Peyer's patch (tissue), 4 donors: ENCODE results near the gene EIPR1. TPM values are rescaled to one million over a fixed set of nuclear protein-coding genes. Genes with fewer than 3 reads are reported as not detected.

Experiments
- DNase-seq, 3 donors: peaks; one replicate each; pipeline ENCODE4 v3.0.0-alpha.2; 2017 to 2019
- H3K27ac ChIP-seq, 4 donors: fragments of 200-600 bp; sonication (generic); one replicate each; pipeline ENCODE4 v1.5.1; 2016 to 2019
- H3K27me3 ChIP-seq, 2 donors: fragments of 200-600 bp; sonication (generic); one replicate each; pipeline ENCODE4 v1.5.1; 2019
- H3K36me3 ChIP-seq, 3 donors: fragments of 200-600 bp; sonication (generic); one replicate each; pipeline ENCODE4 v1.5.1; 2016 to 2019
- H3K4me1 ChIP-seq, 4 donors: fragments of 200-600 bp; sonication (generic); one replicate each; pipeline ENCODE4 v1.5.1; 2016 to 2019
- H3K4me3 ChIP-seq, 4 donors: fragments of 200-600 bp; sonication (generic); 1 replicate in 3 of 4; 2 replicates in 1 of 4; pipeline ENCODE4 v1.5.1; 2016 to 2019; ENCODE audit warnings: mild to moderate bottlenecking in 1 of 4
- H3K9me3 ChIP-seq, 4 donors: fragments of 200-600 bp; sonication (generic); one replicate each; pipeline ENCODE4 v1.5.1; 2016 to 2019; ENCODE audit warnings: mild to moderate bottlenecking in 1 of 4
- POLR2A ChIP-seq, 2 donors: fragments of 450-650 bp; IDR thresholded peaks; one replicate each; pipeline ENCODE4 v1.5.1; 2017; ENCODE audit warnings: antibody characterized with exemption in 2 of 2, mild to moderate bottlenecking in 2 of 2, moderate library complexity in 2 of 2
- total RNA-seq, 4 donors: library from RNA; depleted of rRNA; stranded (reverse); fragments of >200 nt; gene quantifications; one replicate each; pipeline ENCODE4 v1.1.0, GENCODE V29; 2016
- TF ChIP-seq, protein P1 (sequence below), 6 experiments: fragments of 450-650 bp in 4 of 6; fragments of 200-600 bp in 2 of 6; sonication (generic) in 1 of 6; IDR thresholded peaks; one replicate each; pipeline ENCODE4 v1.5.1; 2017 to 2019; ENCODE audit warnings: antibody characterized with exemption in 6 of 6, mild to moderate bottlenecking in 3 of 6, moderate library complexity in 1 of 6

Gene EIPR1
- total RNA-seq, 4 donors from 2014 or later, result 23.4 to 94.1 (median 36.2) TPM

DNA sequence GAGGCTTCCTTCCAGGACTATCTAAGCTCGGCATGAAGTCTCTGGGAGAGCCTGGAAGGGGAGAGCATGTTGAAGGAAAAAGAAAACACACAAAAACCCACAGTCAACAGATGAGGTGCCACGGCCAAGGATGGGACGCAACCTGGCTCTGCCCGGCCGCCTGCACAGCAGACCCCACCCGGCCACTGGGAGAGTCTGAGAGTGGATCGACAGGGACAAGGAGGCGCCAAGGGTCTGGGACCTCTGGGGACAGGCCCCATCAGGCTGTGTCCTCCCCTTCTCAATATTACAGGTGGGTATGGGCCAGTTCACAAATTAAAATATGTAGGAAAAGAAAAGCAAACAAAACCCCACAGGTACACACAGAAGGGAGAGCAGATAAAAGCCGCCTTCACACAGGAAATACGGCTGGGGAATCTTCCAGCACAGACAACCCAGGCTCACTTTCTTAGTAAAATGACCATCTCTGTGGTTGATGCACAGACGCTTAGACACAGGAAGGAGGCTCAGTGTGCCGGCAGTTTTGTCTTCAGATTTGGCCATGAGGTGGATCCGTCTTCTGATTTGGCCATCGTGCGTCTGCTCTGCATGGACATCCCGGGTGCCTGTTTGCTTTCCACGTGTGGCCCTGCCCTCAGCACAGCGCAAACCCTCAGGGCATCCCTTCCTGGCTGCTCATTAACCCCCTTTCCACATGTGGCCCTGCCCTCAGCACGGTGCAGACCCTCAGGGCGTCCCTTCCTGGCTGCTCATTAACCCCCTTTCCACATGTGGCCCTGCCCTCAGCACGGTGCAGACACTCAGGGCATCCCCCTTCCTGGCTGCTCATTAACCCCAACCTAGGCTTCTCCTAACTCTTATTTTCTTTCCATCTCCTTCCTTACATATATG, 138.4 kb downstream of the EIPR1 start:
- Histone ChIP-seq H3K27me3 (no peaks in the 10 kb centered on the region), H3K36me3 (no peaks in the 10 kb centered on the region), H3K4me3 (no peak overlapping the region), H3K9me3 (no peaks in the 10 kb centered on the region), H3K27ac (no peak overlapping the region), H3K4me1 (no peaks in the 10 kb centered on the region)
- TF ChIP-seq POLR2A (IDR thresholded peaks at IDR 0.05), result no peak
- TF ChIP-seq, protein P1, sequence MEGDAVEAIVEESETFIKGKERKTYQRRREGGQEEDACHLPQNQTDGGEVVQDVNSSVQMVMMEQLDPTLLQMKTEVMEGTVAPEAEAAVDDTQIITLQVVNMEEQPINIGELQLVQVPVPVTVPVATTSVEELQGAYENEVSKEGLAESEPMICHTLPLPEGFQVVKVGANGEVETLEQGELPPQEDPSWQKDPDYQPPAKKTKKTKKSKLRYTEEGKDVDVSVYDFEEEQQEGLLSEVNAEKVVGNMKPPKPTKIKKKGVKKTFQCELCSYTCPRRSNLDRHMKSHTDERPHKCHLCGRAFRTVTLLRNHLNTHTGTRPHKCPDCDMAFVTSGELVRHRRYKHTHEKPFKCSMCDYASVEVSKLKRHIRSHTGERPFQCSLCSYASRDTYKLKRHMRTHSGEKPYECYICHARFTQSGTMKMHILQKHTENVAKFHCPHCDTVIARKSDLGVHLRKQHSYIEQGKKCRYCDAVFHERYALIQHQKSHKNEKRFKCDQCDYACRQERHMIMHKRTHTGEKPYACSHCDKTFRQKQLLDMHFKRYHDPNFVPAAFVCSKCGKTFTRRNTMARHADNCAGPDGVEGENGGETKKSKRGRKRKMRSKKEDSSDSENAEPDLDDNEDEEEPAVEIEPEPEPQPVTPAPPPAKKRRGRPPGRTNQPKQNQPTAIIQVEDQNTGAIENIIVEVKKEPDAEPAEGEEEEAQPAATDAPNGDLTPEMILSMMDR (IDR thresholded peaks at IDR 0.05), result no peak
- DNase-seq, result no peak

DNA sequence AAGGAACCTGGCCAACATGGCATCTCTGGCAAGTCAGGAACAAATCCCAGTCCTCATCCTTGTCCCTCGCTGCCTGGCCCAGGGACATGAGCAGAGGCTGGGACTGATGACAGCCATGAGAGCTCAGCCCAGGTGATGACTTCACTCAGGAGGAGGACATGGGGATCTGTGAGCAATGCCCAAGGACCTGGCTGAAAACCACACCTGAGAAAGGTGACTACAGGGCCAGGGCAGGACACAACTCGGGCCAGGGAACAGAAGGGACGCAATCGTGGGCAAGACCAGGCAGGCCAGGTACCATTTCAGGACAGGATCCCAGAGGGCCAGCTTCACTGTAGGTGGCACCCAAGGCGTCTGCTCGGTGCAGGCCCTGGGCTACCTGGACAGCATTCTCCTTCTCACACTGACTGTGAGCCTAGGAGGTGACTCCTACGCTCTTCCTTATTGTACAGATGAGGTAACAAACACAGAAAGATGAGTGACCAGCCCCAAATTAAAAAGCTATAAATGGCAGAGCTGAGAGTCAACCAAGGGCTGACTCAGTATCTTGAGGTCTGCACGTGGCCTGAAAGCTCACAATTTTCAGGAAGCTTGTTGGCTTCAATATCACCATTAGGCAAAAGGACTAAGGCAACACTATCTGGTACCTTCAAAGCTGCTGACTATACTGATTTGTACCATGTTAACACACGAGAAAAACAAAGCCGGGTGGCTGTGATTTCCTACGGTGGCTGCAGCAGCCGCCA, 141.1 kb downstream of the EIPR1 start:
- no peaks in the 10 kb centered on the region for H3K27me3 ChIP-seq
- no peak for DNase-seq

DNA sequence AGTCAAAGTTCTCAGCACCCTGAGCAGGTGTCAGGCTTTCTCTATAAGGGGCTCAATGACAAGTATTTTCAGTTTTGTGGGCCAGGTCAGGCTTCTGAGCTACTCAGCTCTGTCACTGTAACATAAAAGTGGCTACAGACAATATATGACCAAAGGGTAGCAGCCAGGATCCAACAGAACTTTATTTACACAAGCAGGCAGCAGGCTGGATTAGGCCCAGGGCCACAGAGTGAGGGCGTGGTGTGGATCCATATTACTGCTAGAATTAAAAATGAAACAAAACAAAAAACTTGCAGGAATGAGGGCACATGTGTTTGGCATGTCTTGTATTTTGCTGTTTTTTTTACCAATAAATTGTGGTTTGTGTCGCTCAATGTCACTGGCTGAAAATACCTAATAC, 143.7 kb downstream of the EIPR1 start:
- no peaks in the 10 kb centered on the region for H3K9me3 ChIP-seq
- no peak overlapping the region for H3K27ac ChIP-seq
- no peaks in the 10 kb centered on the region for H3K4me1 ChIP-seq
- H3K36me3 ChIP-seq, result no peaks in the 10 kb centered on the region
- no peaks in the 10 kb centered on the region for H3K27me3 ChIP-seq
- DNase-seq, result no peak
- H3K4me3 ChIP-seq, result no peak overlapping the region
- TF ChIP-seq, protein P1 (IDR thresholded peaks at IDR 0.05), result no peak
- TF ChIP-seq POLR2A (IDR thresholded peaks at IDR 0.05), result no peak

More for the DNA sequence above, 141.1 kb downstream of the EIPR1 start:
- H3K9me3 ChIP-seq, result no peaks in the 10 kb centered on the region
- no peaks in the 10 kb centered on the region for H3K4me1 ChIP-seq
- no peak overlapping the region for H3K4me3 ChIP-seq
- H3K36me3 ChIP-seq, result no peaks in the 10 kb centered on the region
- no peak for TF ChIP-seq POLR2A (IDR thresholded peaks at IDR 0.05)
- TF ChIP-seq, protein P1 (IDR thresholded peaks at IDR 0.05), result no peak
- H3K27ac ChIP-seq, result no peak overlapping the region

DNA sequence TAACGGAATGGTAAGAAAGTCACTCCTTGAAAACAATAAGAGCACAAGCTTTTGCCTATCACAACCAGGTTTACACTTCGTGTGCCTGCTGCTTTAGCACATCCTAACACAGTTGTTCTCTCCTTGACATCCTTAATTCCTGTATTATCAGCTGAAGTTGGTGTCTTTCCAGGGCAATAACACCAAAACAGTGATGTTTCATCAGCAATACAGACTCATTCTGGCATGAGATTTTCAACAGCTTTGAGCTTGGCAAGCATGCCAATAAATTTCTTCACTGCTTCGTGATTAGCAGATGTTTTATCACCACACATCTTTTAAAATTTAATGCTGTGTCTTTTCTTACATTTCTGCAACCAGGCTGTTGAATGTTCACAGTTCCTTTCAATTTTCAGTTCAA, 148.4 kb downstream of the EIPR1 start:
- no peak for DNase-seq
- Histone ChIP-seq H3K4me3 (no peak overlapping the region), H3K4me1 (no peaks in the 10 kb centered on the region), H3K9me3 (no peaks in the 10 kb centered on the region), H3K36me3 (no peaks in the 10 kb centered on the region), H3K27ac (no peak overlapping the region), H3K27me3 (no peaks in the 10 kb centered on the region)
- TF ChIP-seq POLR2A (IDR thresholded peaks at IDR 0.05), result no peak
- TF ChIP-seq, protein P1 (IDR thresholded peaks at IDR 0.05), result no peak

DNA sequence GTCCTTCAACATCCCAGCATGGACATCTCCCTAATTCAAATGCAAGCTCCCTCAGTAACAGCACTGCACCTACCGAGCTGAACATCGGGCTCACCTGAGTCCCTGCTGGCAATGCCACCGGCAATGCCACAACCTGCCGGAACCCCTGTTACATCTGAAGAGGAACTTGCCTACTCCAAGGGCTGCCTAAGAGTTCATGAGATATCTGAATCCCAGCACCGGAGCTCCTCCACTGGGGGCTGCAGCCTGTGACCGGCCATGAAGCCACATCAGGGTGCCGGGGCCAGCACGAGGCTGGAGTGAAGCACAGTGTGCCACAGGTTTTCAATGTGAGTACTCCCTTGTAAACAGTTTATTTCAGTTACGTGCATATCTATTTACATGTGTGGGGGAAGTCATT, 152.9 kb downstream of the EIPR1 start:
- Histone ChIP-seq H3K4me1 (no peaks in the 10 kb centered on the region), H3K36me3 (no peaks in the 10 kb centered on the region), H3K27me3 (no peaks in the 10 kb centered on the region), H3K9me3 (no peaks in the 10 kb centered on the region), H3K27ac (no peak overlapping the region), H3K4me3 (no peak overlapping the region)
- DNase-seq, result no peak
- TF ChIP-seq, protein P1 (IDR thresholded peaks at IDR 0.05), result no peak
- TF ChIP-seq POLR2A (IDR thresholded peaks at IDR 0.05), result no peak
